Sigmoid colon (tissue), 4 donors: ENCODE measurements around the gene ZWINT.

Experiments
- CTCF ChIP-seq, 4 experiments: fragments of 450-650 bp in 3 of 4; fragments of 200-600 bp in 1 of 4; IDR thresholded peaks; one replicate each; pipeline ENCODE4 v1.5.1; 2016 to 2019; ENCODE audit warnings: antibody characterized with exemption in 4 of 4, mild to moderate bottlenecking in 3 of 4, moderate library complexity in 2 of 4
- POLR2A ChIP-seq, 2 donors: fragments of 450-650 bp; IDR thresholded peaks; one replicate each; pipeline ENCODE4 v1.6.1; 2016; ENCODE audit warnings: antibody characterized with exemption in 2 of 2, mild to moderate bottlenecking in 2 of 2, moderate library complexity in 2 of 2
- POLR2AphosphoS5 ChIP-seq, 4 donors: sonication (generic); formaldehyde crosslinking; IDR thresholded peaks; one replicate each; pipeline ENCODE4 v1.6.1; 2017; ENCODE audit warnings: antibody characterized with exemption in 4 of 4

GRCh38 chr10:56319386-56319785 is 41.7 kb downstream of the ZWINT start:
- TF ChIP-seq POLR2AphosphoS5 (IDR thresholded peaks at IDR 0.05) = no peak
- TF ChIP-seq CTCF (IDR thresholded peaks at IDR 0.05) = no peak
- TF ChIP-seq POLR2A (IDR thresholded peaks at IDR 0.05) = no peak
